ENCODE data around the gene COL23A1.

The COL23A1 gene

GRCh38 chr5:178291161-178291561, 299.0 kb downstream of the COL23A1 start:
- no peak for DNase-seq

GRCh38 chr5:178290376-178290775, 299.8 kb downstream of the COL23A1 start:
- DNase-seq: no peak

GRCh38 chr5:178289438-178289837, 300.8 kb downstream of the COL23A1 start:
- no peak for DNase-seq

- peak; percentile 45 for DNase-seq
Observed at GRCh38 chr5:178288401-178289368, 301.5 kb downstream of the COL23A1 start.

- no peak for DNase-seq
Observed at GRCh38 chr5:178287791-178288105, 302.4 kb downstream of the COL23A1 start.

GRCh38 chr5:178287091-178287790, 303.0 kb downstream of the COL23A1 start:
- DNase-seq: no peak

GRCh38 chr5:178286226-178287090, 303.7 kb downstream of the COL23A1 start:
- no peak for DNase-seq

- no peak for DNase-seq
Observed at GRCh38 chr5:178285399-178286225, 304.6 kb downstream of the COL23A1 start.

GRCh38 chr5:178284996-178285395, 305.2 kb downstream of the COL23A1 start:
- no peak for DNase-seq

GRCh38 chr5:178284093-178284675, 306.0 kb downstream of the COL23A1 start:
- no peak for DNase-seq

- DNase-seq: no peak
Observed at GRCh38 chr5:178283520-178283919, 306.7 kb downstream of the COL23A1 start.

GRCh38 chr5:178282391-178282790, 307.8 kb downstream of the COL23A1 start:
- no peak for DNase-seq

GRCh38 chr5:178281331-178281730, 308.9 kb downstream of the COL23A1 start:
- no peak for DNase-seq

- DNase-seq: no peak
Observed at GRCh38 chr5:178280631-178281030, 309.6 kb downstream of the COL23A1 start.

- no peak for DNase-seq
Observed at GRCh38 chr5:178279723-178280438, 310.3 kb downstream of the COL23A1 start.

GRCh38 chr5:178279026-178279722, 311.0 kb downstream of the COL23A1 start:
- DNase-seq: no peak

- DNase-seq: no peak
Observed at GRCh38 chr5:178278358-178279023, 311.7 kb downstream of the COL23A1 start.

GRCh38 chr5:178277866-178278265, 312.3 kb downstream of the COL23A1 start:
- DNase-seq: no peak

GRCh38 chr5:178277346-178277745, 312.8 kb downstream of the COL23A1 start:
- no peak for DNase-seq
